Prostate gland (tissue), 2 donors: Measurements from ENCODE around the gene JADE1. TPM values are rescaled to one million over a fixed set of nuclear protein-coding genes. Genes with fewer than 3 reads are reported as not detected.

Experiments used
- DNase-seq: peaks from one replicate; pipeline ENCODE4 v3.0.0-alpha.2; 2019; ENCODE audit warnings: low spot score
- H3K27ac ChIP-seq, 2 donors: fragments of 200-600 bp; sonication (generic); 2 replicates each; pipeline ENCODE4 v1.5.1; 2017 to 2019
- H3K27me3 ChIP-seq: fragments of 200-600 bp; sonication (generic); replicated peaks from 2 replicates; pipeline ENCODE4 v1.5.1; 2019; ENCODE audit not compliant: insufficient read depth
- H3K36me3 ChIP-seq, 2 donors: fragments of 200-600 bp; sonication (generic); 1 replicate in 1 of 2; 2 replicates in 1 of 2; pipeline versions ENCODE4 v1.5.1 to v1.8.1; 2017 to 2019
- H3K4me1 ChIP-seq: fragments of 200-600 bp; sonication (generic); replicated peaks from 2 replicates; pipeline ENCODE4 v1.5.1; 2019
- H3K4me3 ChIP-seq, 2 donors: fragments of 200-600 bp; sonication (generic); 2 replicates each; pipeline ENCODE4 v1.5.1; 2017 to 2019
- H3K9me3 ChIP-seq: fragments of 200-600 bp; sonication (generic); 2 replicates; pipeline ENCODE4 v1.5.1; 2017
- POLR2A ChIP-seq: fragments of 450-650 bp; IDR thresholded peaks from one replicate; pipeline ENCODE4 v1.6.1; 2016; ENCODE audit warnings: antibody characterized with exemption, mild to moderate bottlenecking
- POLR2AphosphoS5 ChIP-seq: sonication (generic); formaldehyde crosslinking; IDR thresholded peaks from one replicate; pipeline ENCODE4 v1.6.1; 2017; ENCODE audit warnings: antibody characterized with exemption
- WGBS: methylation state at CpG from one replicate; pipeline ENCODE4 v1.1.5; 2018; 5-methylcytosine and 5-hydroxymethylcytosine counted together
- intact Hi-C: fragments of 100-400 bp; cut with DNase I; formaldehyde crosslinking; loops from one replicate; pipeline ENCODE4 v1.14.2; 2022
- total RNA-seq, 2 donors: library from RNA; depleted of rRNA; stranded (reverse); fragments of >200 nt; gene quantifications; one replicate each; pipeline ENCODE4 v1.1.0, GENCODE V29; 2016
- TF ChIP-seq, protein P1 (sequence below), 4 experiments: fragments of 200-600 bp in 2 of 4; fragments of 450-650 bp in 2 of 4; sonication (generic) in 2 of 4; IDR thresholded peaks; 1 replicate in 3 of 4; 2 replicates in 1 of 4; pipeline ENCODE4 v1.5.1; 2016 to 2019; ENCODE audit warnings: antibody characterized with exemption in 4 of 4, mild to moderate bottlenecking in 2 of 4, moderate library complexity in 2 of 4

Gene JADE1
- total RNA-seq, 2 donors from 2014 or later = 31.6 to 33.9 TPM

DNA sequence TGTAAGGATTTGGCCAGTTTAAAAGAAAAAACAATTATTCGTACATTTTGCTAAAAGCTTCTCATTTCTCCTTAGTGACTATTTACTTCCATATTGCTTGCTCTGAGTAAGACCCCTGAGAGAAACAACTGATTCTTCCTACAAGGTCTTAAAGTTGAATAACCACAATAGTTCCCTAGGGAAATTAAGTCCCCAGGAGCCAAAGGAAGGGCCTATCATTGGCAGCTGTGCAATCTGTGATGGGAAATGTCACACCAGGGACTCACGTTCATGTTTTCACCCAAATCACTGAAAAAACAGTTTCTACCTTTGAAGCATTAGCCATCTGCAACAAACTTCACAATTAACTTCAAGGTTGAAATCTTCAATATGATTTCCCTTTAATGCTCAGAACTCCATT, 66.7 kb downstream of the JADE1 start:
- Histone ChIP-seq H3K27me3 (no peaks in the 10 kb centered on the region), H3K4me1 (no peaks in the 10 kb centered on the region), H3K9me3 (no peaks in the 10 kb centered on the region), H3K36me3 (peaks cover 0 to 2% of the 10 kb centered on the region in 2 donors), H3K4me3 (no peak overlapping the region), H3K27ac (no peak overlapping the region)
- no peak for TF ChIP-seq POLR2AphosphoS5
- TF ChIP-seq, protein P1, sequence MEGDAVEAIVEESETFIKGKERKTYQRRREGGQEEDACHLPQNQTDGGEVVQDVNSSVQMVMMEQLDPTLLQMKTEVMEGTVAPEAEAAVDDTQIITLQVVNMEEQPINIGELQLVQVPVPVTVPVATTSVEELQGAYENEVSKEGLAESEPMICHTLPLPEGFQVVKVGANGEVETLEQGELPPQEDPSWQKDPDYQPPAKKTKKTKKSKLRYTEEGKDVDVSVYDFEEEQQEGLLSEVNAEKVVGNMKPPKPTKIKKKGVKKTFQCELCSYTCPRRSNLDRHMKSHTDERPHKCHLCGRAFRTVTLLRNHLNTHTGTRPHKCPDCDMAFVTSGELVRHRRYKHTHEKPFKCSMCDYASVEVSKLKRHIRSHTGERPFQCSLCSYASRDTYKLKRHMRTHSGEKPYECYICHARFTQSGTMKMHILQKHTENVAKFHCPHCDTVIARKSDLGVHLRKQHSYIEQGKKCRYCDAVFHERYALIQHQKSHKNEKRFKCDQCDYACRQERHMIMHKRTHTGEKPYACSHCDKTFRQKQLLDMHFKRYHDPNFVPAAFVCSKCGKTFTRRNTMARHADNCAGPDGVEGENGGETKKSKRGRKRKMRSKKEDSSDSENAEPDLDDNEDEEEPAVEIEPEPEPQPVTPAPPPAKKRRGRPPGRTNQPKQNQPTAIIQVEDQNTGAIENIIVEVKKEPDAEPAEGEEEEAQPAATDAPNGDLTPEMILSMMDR (IDR thresholded peaks at IDR 0.05) = no peak
- WGBS = 94% methylated on average over 2 of the region's 2 CpGs
- no peak for DNase-seq
- intact Hi-C loops = no loop called here

DNA sequence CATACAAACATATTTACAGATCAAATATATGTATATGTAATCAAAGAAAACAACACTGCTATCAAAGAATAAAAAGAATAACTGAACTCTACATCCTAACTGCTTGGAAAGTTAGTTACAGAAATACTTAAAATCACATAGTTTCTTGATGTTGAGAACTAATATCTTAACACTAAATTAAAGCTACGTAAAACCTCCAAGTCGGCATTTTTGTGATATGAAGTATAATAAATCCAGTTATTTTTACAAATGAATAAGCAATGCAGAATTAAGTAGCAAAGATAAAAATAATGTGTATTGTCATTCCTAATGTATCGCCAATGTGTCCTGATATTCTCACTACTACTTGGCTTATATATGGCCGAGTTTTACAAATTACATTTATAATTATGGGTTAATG, 68.4 kb downstream of the JADE1 start:
- Histone ChIP-seq H3K27me3 (no peaks in the 10 kb centered on the region), H3K4me3 (no peak overlapping the region), H3K27ac (no peak overlapping the region), H3K36me3 (no peaks in the 10 kb centered on the region), H3K4me1 (no peaks in the 10 kb centered on the region), H3K9me3 (no peaks in the 10 kb centered on the region)
- no peak for DNase-seq
- TF ChIP-seq POLR2A = no peak
- TF ChIP-seq, protein P1 (IDR thresholded peaks at IDR 0.05) = no peak
- intact Hi-C loops = no loop called here
- 95% methylated on average over 4 of the region's 4 CpGs for WGBS

DNA sequence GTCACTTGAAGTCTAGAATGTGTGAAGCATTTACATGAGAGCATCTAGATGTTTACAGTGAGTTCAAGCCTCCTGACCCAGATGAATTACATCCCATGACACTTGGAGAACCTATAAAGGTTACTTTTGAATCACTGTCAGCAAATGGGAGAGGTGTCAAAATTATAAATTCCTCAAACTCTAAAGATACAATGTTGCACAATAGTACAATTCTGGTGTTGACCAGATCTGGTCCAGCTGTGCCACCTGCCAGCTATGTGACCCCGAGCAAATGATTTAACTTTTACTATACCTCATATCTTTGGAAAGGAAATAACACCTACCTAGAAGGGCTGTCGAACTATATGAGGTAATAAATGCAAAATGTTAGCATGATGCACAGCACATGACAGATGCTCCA, 69.8 kb downstream of the JADE1 start:
- Histone ChIP-seq H3K4me1 (no peaks in the 10 kb centered on the region), H3K9me3 (no peaks in the 10 kb centered on the region), H3K4me3 (no peak overlapping the region), H3K36me3 (no peaks in the 10 kb centered on the region), H3K27ac (no peak overlapping the region), H3K27me3 (no peaks in the 10 kb centered on the region)
- no peak for TF ChIP-seq POLR2AphosphoS5
- TF ChIP-seq, protein P1 (IDR thresholded peaks at IDR 0.05) = no peak
- DNase-seq = no peak
- 83% methylated on average over 2 of the region's 2 CpGs for WGBS
- intact Hi-C loops = no loop called here

DNA sequence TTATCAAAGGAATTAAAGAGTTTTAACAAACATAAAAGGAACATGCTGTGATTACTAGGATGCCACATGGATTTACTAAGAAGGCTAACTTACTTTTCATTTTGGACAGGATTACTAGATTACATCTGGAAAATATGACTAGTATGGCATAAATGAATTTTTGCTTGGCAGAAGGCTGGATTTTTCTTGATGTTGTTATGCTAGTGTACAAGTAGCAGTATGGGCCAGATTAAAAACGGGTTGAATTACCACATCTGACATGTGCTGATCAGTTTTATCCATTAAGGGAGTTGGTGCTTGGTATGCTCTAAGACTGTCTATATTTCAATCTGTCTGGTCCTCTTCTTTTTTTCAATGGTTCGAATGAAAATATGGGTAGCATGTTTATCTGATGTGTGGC, 70.5 kb downstream of the JADE1 start:
- intact Hi-C loops = no loop called here
- Histone ChIP-seq H3K4me3 (no peak overlapping the region), H3K27ac (no peak overlapping the region), H3K36me3 (no peaks in the 10 kb centered on the region), H3K9me3 (no peaks in the 10 kb centered on the region), H3K4me1 (no peaks in the 10 kb centered on the region), H3K27me3 (no peaks in the 10 kb centered on the region)
- WGBS = 76% methylated on average over 2 of the region's 2 CpGs
- no peak for DNase-seq
- no peak for TF ChIP-seq POLR2A
- TF ChIP-seq, protein P1 (IDR thresholded peaks at IDR 0.05) = no peak
- no peak for TF ChIP-seq POLR2AphosphoS5

DNA sequence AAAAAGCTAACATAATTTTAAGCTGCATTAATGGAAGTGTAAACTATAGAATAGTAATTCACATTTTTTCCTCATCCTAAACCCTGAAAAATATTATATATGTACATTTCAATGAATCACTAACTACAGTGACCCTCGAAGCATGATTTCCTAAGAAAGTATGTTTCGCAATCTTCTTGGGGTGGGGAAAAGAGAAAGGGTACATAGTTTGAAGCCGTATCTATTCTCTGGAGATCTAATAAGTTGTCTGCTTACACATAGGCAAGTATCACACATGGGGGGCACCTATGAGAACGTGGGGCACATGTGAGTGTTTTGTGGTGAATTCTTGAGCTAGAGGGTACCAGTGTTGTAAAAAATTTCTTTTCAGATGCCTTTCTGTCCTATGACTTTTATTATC, 71.2 kb downstream of the JADE1 start:
- no peak overlapping the region for H3K27ac ChIP-seq
- TF ChIP-seq POLR2A = no peak
- TF ChIP-seq POLR2AphosphoS5 = no peak
- TF ChIP-seq, protein P1 (IDR thresholded peaks at IDR 0.05) = no peak
- H3K4me3 ChIP-seq = no peak overlapping the region
- H3K36me3 ChIP-seq = no peaks in the 10 kb centered on the region
- DNase-seq = no peak
- intact Hi-C loops = no loop called here
- no peaks in the 10 kb centered on the region for H3K9me3 ChIP-seq
- no peaks in the 10 kb centered on the region for H3K27me3 ChIP-seq
- no peaks in the 10 kb centered on the region for H3K4me1 ChIP-seq
- 84% methylated on average over 4 of the region's 4 CpGs for WGBS
